Keratinocyte (primary cell): ENCODE results near the gene ABCC4.

ENCODE experiments used
- CTCF ChIP-seq, 3 experiments: IDR thresholded peaks in 1 of 3; conservative IDR thresholded peaks in 1 of 3; optimal IDR thresholded peaks in 1 of 3; 2 replicates in 2 of 3; 3 replicates in 1 of 3; pipeline versions ENCODE3 to v1.5.1; 2011; ENCODE audit warnings: low read length in 3 of 3, mild to moderate bottlenecking in 3 of 3, moderate library complexity in 2 of 3, control low read depth in 1 of 3, inconsistent platforms in 1 of 3; ENCODE audit not compliant: insufficient read depth in 2 of 3; ENCODE audit errors: extremely low read depth in 1 of 3
- EZH2 ChIP-seq: IDR thresholded peaks from one replicate; pipeline ENCODE4 v1.6.1; 2012; ENCODE audit warnings: inconsistent platforms, mild to moderate bottlenecking, low read length, moderate library complexity

- TF ChIP-seq CTCF (optimal IDR thresholded peaks at IDR 0.05 in 1 of 3, IDR thresholded peaks at IDR 0.05 in 1 of 3, conservative IDR thresholded peaks at IDR 0.05 in 1 of 3; ENCODE audit: extremely low read depth in 1 of 3, insufficient read depth in 2 of 3, low read length in 3 of 3) (no peak), EZH2 (no peak)
These were observed 31.5 kb downstream of the ABCC4 start for GRCh38 chr13:95269756-95270155.
